ENCODE measurements around the gene IGFBPL1. TPM values are rescaled to one million over a fixed set of nuclear protein-coding genes. Genes with fewer than 3 reads are reported as not detected.

The IGFBPL1 gene
- total and polyA plus RNA-seq, 2 of the 8 experiments (the other 6 are each of a cell fraction or from before 2014, with no cell fraction given), result 31.3 to 33.8 TPM

- TF ChIP-seq SAP30 (IDR thresholded peaks at IDR 0.05; ENCODE audit: insufficient read depth, insufficient replicate concordance, low read length), result no peak
- no peak for TF ChIP-seq SIRT6 (IDR thresholded peaks at IDR 0.05; ENCODE audit: low read length)
- TF ChIP-seq CTCF (IDR thresholded peaks at IDR 0.05; ENCODE audit: control extremely low read depth in 1 of 3, insufficient read depth in 1 of 3, low read depth in 1 of 3, low read length in 3 of 3), result no peak
- TF ChIP-seq CHD1 (IDR thresholded peaks at IDR 0.05; ENCODE audit: low read depth, low read length), result no peak
- no peak for TF ChIP-seq JUND (IDR thresholded peaks at IDR 0.05; ENCODE audit: low read length)
Measured at GRCh38 chr9:38376021-38376670, 48.1 kb downstream of the IGFBPL1 start (continued).

Data from H1 (cell line).